NCI-H187 treated with DMSO at 0.1 percent for 48 hours (cell line): Measurements from ENCODE around the gene TMC7.
"Not testable (repeated sequence)": the region's sequence is repeated elsewhere in the genome, so short reads cannot be mapped to it uniquely, and the experiment has no call there.

Experiments
- DNase-seq: peaks from one replicate; lab custom pipeline; 2025; lab: John Stamatoyannopoulos, UW

TMC7 gene

GRCh38 chr16:18983565-18984434, at the start of gene TMC7:
Gene TMC7, plus strand, starts transcription at chr16:18983934. Its CDS starts 130 bp downstream, at chr16:18984064.
- DNase-seq = no peak

GRCh38 chr16:18936727-18937340, 46.9 kb upstream of the TMC7 start:
- DNase-seq = no peak

GRCh38 chr16:18937390-18937789, 46.3 kb upstream of the TMC7 start:
- DNase-seq = no peak

- no peak for DNase-seq
These were observed 44.7 kb upstream of the TMC7 start for GRCh38 chr16:18938986-18939385.

- peak; percentile 7 for DNase-seq
These were observed 42.3 kb upstream of the TMC7 start for GRCh38 chr16:18941471-18941870.

- DNase-seq = no peak
These were observed 41.7 kb upstream of the TMC7 start for GRCh38 chr16:18942061-18942460.

GRCh38 chr16:18943414-18943813, 40.3 kb upstream of the TMC7 start:
- DNase-seq = no peak

- no peak for DNase-seq
These were observed 38.5 kb upstream of the TMC7 start for GRCh38 chr16:18945233-18945632.

GRCh38 chr16:18948372-18949020, 35.2 kb upstream of the TMC7 start:
- no peak for DNase-seq

- no peak for DNase-seq
These were observed 33.1 kb upstream of the TMC7 start for GRCh38 chr16:18950469-18951185.

GRCh38 chr16:18953547-18953946, 30.2 kb upstream of the TMC7 start:
- no peak for DNase-seq

- DNase-seq = not testable (repeated sequence)
These were observed 27.7 kb upstream of the TMC7 start for GRCh38 chr16:18955874-18956580.

- not testable (repeated sequence) for DNase-seq
These were observed 27.0 kb upstream of the TMC7 start for GRCh38 chr16:18956658-18957241.

GRCh38 chr16:18958621-18959029, 25.1 kb upstream of the TMC7 start:
- no peak for DNase-seq

GRCh38 chr16:18959031-18959505, 24.7 kb upstream of the TMC7 start:
- no peak for DNase-seq

GRCh38 chr16:18965555-18965954, 18.2 kb upstream of the TMC7 start:
- no peak for DNase-seq

- DNase-seq = no peak
These were observed 16.9 kb upstream of the TMC7 start for GRCh38 chr16:18966791-18967190.

- DNase-seq = no peak
These were observed 14.5 kb upstream of the TMC7 start for GRCh38 chr16:18969050-18969854.

- DNase-seq = no peak
These were observed 13.9 kb upstream of the TMC7 start for GRCh38 chr16:18969855-18970240.

- DNase-seq = no peak
These were observed 8.6 kb upstream of the TMC7 start for GRCh38 chr16:18975109-18975508.
